ENCODE results near the gene MOK.

- TF ChIP-seq CTCF (IDR thresholded peaks at IDR 0.05) (no peak), POLR2A (IDR thresholded peaks at IDR 0.05) (no peak), POLR2AphosphoS5 (IDR thresholded peaks at IDR 0.05) (no peak)
Observed at GRCh38 chr14:102229739-102230092, 75.2 kb downstream of the MOK start.
